NCI-H510A (cell line): ENCODE results near the gene NPAS2.

ENCODE experiments used
- DNase-seq: peaks from one replicate; lab custom pipeline; 2025; lab: John Stamatoyannopoulos, UW

NPAS2 gene, protein sequence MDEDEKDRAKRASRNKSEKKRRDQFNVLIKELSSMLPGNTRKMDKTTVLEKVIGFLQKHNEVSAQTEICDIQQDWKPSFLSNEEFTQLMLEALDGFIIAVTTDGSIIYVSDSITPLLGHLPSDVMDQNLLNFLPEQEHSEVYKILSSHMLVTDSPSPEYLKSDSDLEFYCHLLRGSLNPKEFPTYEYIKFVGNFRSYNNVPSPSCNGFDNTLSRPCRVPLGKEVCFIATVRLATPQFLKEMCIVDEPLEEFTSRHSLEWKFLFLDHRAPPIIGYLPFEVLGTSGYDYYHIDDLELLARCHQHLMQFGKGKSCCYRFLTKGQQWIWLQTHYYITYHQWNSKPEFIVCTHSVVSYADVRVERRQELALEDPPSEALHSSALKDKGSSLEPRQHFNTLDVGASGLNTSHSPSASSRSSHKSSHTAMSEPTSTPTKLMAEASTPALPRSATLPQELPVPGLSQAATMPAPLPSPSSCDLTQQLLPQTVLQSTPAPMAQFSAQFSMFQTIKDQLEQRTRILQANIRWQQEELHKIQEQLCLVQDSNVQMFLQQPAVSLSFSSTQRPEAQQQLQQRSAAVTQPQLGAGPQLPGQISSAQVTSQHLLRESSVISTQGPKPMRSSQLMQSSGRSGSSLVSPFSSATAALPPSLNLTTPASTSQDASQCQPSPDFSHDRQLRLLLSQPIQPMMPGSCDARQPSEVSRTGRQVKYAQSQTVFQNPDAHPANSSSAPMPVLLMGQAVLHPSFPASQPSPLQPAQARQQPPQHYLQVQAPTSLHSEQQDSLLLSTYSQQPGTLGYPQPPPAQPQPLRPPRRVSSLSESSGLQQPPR

DNA sequence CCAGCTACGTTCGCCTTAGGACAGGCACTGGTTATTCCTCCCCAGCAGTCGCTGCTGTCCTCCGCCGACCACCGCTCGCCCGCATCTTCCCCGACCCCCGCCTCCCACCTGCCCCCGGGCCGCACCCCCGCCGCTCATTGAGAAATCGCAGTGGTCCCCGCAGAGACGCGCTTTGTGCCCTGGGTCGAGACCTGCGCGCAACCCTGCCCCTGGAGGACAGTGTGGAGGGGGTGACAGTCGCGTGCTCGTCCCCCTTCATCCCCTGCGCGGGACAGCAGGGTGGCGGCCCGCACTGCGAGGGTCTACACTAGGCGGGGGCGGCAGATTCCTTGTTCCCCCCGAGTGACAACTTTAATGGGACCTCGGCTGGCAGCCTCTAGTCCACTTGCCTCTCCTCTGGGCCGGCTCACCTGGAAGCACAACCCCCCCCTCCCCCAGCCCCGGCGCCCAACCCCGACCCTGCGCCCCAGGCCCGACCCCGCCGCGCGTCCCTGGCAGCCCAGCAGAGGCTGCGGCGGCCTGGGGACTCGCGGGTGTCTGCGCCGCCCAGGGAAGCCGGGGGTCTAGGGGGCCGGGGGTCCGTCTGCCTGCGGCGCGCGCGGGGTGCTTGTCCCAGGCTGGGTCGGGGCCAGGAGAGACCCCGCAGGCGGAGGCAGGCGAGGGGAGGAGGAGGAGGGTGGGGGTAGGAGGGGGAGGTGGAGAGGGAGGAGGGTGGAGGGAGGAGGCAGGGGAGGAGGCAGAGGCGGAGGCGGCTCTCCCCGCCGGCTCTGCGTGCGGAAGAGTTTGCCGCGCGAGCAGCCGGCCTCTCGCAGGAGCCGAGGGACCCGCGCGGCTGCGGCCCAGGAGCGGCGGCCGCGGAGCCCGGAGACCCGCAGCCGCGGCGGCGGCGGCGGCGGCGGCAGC is at the start of gene NPAS2:
Gene NPAS2 (plus strand): TSS at position 770 of the 903 bp plus-strand sequence. CDS start 84,616 bp downstream, outside the sequence.
- DNase-seq: no peak

DNA sequence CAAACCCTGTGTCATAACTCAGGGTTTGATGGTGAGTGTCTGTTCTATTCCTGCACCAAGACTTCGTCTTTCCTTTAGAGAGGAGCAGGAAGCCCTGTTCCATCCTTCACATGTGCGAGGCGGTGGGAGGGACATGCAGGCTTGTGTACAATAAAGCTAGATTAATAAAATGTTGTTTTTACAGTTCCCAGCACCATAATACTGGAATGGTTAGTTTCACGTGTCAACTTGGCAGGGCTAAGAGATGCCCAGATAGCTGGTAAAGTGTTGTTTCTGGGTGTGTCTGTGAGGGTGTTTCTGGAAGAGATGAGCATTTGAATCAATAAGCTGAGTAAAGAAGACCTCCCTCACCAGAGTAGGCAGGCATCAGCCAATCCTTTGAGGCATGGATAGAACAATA is 48.8 kb upstream of the NPAS2 start:
- no peak for DNase-seq

DNA sequence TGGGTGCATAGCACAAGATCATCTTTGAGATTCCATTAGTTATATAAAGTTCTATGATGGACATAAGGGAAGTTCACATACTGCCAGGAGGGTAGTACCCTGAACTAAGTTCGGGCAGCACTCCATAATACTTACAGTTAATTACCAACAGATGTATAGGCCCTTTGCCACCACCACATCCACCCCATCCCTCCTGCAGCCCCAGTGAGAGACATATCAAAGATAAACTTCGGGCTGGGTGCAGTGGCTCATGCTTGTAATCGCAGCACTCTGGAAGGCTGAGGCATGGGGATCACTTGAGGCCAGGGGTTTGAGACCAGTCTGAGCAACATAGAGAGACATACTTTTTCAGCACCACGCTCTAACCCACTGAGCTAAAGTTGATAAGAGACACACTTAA is 46.4 kb upstream of the NPAS2 start:
- DNase-seq: no peak

DNA sequence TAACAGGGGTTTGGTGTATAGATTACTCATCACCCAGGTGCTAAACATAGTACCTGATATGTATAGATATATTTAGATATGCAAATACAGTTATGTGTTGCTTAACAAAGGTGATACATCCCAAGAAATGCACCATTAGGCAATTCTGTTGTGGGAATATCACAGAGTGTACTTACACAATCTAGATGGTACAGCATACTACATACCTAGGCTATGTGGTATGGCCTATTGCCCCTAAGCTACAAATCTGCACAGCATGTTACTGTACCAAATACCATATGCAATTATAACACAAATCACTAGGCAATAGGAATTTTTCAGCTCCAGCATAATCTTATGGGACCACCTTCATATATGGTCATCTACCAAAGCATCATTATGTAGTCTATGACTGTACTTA is 43.5 kb upstream of the NPAS2 start:
- DNase-seq: no peak

DNA sequence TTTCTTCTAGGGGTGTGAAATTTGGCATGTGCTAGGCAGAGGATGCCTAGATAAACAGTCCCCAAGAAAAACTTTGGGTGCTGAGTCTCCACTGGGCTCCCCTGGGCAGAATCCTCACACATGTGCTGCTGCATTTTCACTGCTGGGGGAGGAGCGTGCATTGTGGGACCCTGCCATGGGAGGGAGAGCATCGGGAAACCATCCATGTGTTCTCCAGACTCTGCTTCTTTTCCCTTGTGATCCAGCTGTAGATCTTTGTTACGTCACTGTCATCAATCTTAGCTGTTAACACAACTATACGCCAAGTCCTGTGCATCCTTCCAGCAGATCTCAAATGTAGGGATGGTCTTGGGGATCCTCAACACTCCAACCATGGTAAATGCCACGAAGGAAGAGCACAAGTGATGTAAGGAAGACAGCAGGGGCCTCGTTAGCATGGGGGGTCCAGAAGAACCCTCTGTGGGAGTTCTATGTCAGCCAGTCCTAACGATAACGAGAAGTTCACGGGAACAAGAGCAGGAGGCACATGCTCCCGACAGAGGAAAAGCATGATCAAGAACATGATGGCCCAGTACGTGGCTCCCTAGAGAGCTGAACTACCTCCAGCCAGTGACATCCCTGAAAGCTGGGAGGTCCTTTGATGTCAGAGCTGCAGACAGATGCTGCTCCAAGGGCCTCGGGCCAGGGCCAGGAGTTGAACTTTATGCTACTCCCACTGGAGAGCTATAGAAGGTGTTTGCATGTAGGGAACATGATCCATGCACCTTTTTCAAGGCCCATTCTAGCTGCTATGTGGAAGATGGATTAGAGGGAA is 41.1 kb upstream of the NPAS2 start:
- no peak for DNase-seq

DNA sequence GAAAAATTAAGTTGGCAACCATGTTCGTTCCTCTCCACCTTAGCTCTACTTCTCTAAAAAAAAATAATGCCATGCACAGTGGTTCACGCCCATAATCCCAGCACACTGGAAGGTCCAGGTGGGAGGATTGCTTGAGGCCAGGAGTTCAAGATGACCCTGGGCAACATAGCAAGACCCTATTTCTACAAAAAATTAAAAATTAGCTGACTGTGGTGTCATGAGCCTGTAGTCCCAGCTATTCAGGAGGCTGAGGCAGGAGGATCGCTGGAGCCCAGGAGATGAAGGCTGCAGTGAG is 40.1 kb upstream of the NPAS2 start:
- no peak for DNase-seq

DNA sequence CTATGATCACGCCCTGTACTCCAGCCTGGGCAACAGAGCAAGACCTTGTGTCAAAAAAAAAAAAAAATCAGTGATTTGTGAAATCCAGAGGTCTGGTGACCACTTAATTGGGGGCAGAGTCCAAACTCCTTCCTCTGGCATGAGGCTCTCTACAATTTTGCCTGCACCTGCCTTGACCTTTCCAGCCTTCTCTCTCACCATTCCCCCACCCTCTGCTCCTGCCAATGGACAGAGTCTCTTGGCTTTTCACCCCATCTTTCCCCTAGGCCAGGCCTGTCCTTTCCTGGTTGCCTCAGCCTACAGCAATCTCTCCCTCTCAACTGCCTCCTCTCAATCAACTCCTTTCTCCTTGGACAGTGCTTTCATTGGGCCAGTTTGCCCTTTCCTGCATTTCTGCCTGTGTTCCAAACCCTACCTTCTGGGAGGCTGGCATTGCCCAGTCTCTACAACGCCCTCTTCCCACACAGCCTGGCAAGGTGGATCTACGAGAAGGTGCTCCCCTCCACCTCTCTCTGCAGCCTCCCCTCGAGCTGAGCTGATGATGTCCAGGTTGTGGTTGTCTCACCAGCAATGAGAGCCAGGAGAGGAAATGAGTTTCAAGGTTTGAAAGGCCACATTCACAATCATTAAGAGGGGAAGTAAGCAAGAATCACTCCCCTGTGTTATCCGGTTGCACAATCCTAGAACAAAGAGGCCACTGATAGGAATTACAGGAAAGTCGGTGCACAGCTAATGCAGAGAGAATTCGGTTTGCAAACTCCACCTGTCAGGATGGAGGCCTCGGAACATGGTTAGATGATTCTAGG is 39.5 kb upstream of the NPAS2 start:
- no peak for DNase-seq

DNA sequence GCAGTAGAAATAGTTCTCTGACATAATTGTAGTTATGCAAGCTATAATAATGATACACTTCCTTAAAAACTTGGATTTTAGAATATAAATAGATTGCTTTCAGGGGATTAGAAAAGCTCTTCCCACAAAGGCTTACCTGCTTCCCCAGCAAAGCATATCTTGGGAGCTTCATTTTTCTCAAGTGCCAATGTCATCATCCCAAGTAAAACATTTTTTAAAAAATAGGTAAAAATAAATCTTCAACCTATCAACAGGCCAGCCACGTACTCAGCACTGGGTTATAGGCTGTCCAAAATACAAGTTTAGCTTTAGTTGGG is 39.0 kb upstream of the NPAS2 start:
- DNase-seq: no peak

DNA sequence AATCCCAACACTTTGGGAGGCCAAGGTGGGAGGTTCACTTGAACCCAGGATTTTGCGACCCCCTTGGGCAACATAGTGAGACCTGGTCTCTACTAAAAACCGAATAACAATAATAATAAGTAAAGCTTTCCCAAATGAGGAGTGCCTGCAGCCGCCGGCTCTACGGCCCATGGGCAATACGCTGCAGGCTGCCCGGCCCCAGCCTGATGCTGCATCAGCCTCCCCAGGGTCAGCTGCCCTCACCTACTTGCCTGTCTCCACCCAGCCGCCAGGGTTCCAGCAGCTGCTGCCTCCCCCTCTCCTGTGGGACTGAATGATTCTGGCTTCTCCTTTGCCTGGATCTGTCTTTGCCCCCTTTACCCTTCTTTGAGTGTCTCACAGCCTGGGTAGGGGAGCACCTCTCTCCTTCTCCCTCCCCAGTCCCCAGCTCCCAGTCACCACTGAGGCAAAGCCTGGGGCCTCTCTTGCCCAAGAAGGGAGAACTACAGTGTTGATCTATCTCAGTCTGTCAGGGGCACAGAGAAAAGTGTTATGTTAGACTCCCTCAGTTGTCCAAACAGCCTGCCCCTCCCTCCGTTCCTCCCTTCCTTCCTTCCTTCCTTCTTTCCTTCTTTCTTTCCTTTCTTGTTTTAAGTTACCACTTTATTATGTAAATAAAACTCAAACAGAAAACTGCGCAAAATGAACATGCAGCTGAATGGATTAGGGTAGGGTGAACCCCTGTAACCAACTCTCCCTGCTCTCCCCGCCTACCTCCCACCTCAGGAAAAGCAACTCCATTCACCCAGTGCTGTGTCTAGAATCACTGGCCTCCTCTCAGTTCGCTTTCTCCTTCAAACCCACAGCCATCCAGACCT is 38.2 kb upstream of the NPAS2 start:
- DNase-seq: no peak

DNA sequence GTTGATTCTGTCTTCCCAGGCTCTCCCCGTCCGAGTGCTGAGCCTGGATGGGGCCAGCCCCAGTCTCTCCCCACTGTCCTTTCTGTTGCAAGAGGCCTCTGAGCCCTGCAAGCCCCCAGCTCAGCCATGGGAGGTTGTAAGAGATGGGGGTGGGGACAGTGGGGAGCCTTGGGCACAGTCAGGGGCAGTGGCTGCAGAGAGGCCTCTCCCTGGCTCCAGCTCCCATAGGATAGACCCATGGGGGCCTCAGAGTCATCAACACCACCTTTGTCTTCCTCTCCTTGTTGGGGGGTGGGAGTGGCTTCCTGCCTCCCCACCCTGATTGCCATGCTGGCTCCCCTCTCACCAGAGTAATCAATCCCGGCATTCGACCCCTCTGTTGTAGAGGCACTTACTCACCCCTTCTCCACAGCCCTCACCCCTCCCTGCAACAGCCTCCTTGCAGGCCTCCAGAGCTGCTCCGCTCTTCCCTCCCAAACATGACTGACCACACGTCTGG is 37.5 kb upstream of the NPAS2 start:
- DNase-seq: no peak

DNA sequence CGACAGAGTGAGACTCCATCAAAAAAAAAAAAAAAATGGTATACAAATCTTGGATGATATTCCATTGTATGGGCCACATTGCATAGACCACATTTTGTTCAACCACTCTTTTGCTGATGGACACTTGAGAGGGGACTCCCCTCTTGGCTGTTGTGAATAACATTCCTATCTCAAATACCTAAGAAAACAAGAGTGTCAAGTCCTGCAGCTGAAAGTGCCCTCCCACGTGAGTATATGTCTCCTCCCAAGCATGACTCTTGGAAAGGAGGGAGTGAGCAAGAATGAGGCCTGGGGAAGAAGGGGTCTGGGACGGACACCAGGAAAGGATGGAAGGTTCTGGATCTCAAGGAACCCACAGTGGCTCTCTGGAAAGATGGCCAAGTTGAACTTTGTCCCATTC is 36.0 kb upstream of the NPAS2 start:
- DNase-seq: no peak

DNA sequence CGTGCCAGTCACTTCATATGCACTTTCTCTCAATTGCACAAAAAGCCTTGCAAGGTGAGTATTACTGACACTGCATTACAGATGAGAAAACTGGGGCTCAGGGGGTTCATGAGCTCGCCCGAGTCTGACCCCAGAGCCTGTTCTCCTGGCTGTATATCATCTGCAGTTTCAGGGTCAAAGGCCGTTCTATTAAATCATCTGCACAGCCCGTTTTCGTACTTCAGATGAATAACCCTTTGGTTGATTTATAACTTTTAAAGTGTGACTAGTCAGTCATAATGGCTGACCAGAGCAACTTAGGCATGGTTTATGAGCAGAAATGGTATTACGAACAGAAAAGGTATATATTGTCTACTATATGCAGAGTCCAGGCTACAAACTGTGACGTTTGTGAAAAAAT is 35.3 kb upstream of the NPAS2 start:
- no peak for DNase-seq

DNA sequence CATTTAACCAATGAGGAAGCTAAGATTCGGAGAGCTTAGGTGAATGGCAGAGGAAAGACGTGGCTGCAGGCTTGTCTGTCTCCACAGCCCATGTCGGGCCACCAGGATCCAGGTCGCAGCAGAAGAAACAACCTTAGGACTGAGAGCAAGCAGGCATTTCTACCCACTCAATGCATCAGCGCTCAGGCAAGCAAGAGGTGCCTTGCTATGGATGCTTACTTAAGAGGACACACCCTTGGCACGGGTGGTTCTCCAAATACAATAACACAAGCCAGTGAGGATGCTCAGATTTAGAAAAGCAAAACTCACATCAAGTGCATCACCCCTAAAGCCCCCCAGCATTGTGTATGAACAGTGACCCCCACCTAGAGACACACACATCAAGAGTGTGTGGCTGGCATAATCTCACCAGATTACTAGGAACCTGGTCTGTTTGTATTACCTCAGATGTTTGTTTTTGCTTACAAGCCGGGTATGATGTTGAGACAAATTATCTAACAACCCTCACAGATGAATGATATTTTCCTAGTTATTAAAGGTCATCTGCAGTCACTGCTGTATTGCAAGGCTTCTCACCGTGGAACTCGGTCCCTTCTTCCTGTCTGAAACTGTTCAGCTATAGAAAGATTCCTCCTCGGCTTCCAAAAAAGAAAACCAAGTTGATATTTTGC is 34.2 kb upstream of the NPAS2 start:
- DNase-seq: no peak

DNA sequence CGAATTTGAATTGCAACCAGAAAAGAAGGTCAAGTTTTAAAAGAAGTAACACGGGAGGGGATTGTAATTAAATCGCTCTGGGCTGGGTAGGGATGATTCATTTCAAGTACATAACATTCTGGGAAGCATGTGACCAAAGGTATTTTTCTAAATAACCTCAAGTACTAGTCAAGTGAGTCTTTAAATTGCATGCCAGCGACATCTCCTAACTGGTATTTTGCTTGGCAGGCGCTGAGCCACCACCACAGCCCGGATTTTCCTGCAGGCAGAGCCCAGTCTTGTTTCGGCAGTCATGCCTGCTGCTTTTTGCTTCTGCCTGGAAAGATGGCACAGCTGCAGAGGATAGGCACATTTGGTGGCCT is 33.7 kb upstream of the NPAS2 start:
- DNase-seq: no peak

DNA sequence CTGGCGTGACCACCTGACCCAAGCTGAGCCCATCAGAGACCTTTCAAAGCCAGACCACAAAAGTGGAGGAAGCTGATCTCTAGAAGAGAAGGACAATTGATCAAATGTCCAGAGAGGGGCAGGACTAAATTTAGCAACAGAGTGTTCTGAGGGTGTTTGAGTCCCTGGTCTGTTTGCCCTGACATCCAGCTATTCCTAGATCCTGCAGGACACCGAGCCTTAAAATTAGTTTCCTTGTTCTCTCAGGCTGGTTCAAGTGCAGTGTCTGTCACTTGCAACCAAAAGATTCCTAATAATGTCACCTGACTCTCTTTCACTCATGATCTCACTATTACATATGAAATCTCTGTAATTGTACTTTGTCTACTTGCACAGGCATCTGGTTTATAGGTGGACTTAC is 33.0 kb upstream of the NPAS2 start:
- DNase-seq: no peak

DNA sequence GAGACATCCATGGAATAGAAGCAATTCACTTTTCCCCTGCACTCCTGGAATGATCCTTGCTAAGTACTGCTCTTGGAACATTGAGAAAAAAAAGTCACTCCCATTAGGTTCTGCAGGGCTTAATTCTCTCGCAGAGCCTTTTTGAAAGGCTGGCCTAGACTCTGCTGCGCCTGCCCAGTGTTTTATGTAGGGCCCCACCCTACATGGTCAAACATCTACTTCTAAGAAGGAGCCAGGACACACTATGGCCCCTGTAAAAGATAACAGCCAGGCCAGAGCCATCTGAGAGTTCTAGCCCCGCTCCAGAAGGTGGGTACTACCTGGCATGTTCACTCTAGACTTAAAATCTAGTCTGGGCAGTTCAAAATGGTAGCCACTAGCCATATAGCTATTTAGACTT is 30.6 kb upstream of the NPAS2 start:
- no peak for DNase-seq

DNA sequence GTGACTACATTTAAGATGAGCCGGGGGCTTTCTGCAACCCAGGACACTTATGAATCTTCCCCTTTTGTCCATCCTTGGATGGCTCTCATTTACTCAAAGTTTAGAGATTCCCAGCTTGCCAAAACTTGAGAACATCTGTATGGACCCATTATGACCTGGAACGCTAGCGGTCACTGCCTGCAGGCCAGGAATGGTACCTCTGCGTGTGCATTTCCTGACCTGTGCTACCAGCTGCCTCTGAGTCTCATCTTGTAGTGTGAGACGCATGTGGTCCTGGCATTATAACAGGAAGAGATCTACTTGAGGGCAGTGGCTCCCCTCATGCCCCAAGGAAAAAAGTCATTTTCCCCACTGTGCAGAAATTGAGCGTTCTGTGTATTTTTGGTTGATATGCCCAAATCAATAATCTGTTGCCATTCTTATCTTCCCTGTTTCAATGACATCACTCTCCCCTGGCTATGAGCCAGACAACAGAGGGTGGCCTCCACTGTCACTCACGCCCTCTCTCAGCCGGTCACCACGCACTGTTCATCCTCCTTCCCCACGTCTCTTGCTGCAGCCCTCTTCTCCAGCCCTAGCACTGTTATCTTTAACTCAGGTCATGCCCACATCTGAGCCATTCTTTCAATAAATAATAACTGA is 28.5 kb upstream of the NPAS2 start:
- DNase-seq: no peak

DNA sequence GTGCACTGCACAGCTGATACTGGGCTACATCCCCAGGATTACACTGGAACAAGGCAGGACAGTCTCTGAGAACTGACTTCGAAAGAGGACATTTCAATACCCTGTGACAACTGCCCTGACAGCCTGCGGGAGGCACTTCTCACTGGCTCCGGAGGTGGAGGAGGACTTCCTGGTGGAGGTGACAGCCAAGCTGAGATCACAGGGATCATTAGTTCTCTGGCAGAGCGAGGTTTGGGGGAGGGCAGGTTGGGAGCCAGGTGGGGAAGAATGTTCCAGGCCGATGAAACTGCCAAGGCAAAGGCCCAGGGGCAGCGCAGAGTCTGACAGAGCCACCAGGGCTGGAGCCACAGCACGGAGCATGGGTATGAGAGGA is 28.0 kb upstream of the NPAS2 start:
- no peak for DNase-seq

DNA sequence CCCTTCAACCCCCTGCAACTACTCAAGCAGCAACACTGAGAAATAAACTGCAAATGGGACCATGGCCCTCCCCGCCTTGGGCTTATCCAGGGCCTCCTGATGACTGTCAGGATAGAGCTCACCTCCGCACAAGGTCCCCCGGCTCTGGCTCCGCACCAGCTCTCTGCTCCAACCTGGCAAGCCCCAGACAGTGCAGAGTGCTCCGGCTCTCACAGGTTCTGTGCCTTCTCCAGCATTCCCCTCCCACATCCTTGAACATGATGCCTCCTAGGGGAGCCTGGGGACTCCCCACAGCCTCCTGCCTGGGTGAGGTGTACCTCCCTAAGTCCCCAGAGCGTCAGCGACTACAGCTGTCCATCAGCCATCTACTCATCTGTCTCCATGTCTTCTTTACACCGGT is 26.7 kb upstream of the NPAS2 start:
- DNase-seq: no peak
